ENCODE results near the gene TMEM125.

- TF ChIP-seq CTCF (IDR thresholded peaks at IDR 0.05; ENCODE audit: insufficient read depth, low read depth, low read length), result no peak
- TF ChIP-seq EZH2 (IDR thresholded peaks at IDR 0.05; ENCODE audit: insufficient read depth, low read length), result no peak
Measured at GRCh38 chr1:43292216-43292615, 22.4 kb downstream of the TMEM125 start.
